Keratinocyte (primary cell): ENCODE results near the gene FLYWCH1. TPM values are rescaled to one million over a fixed set of nuclear protein-coding genes. Genes with fewer than 3 reads are reported as not detected.

Experiments used
- DNase-seq: peaks from one replicate; pipeline ENCODE4 v3.0.0-alpha.2; 2011; ENCODE audit warnings: low read depth, missing footprints, low spot score
- FAIRE-seq: peaks from 2 replicates; lab custom pipeline; 2011; peaks lifted over from hg19 to GRCh38; lab: Jason Lieb, UNC
- H2AFZ ChIP-seq: 2 replicates; pipeline ENCODE4 v1.6.0; 2012; ENCODE audit warnings: low read length, control low read depth, inconsistent platforms; ENCODE audit not compliant: control insufficient read depth
- H3K27ac ChIP-seq: 2 replicates; pipeline ENCODE4 v1.5.1; 2011; ENCODE audit warnings: low read length; ENCODE audit not compliant: control insufficient read depth, insufficient read depth
- H3K27me3 ChIP-seq: 3 replicates; pipeline ENCODE4 v1.6.0; 2011; ENCODE audit warnings: low read length; ENCODE audit not compliant: control insufficient read depth, insufficient read depth; ENCODE audit errors: extremely low read depth
- H3K36me3 ChIP-seq, 2 experiments: 2 replicates in 1 of 2; 3 replicates in 1 of 2; pipeline ENCODE4 v1.5.1; 2011; ENCODE audit warnings: low read length in 2 of 2, mild to moderate bottlenecking in 1 of 2; ENCODE audit not compliant: control insufficient read depth in 2 of 2, insufficient read depth in 2 of 2; ENCODE audit errors: extremely low read depth in 1 of 2
- H3K4me1 ChIP-seq: 3 replicates; pipeline ENCODE4 v1.5.1; 2011; ENCODE audit warnings: low read length; ENCODE audit not compliant: control insufficient read depth, insufficient read depth; ENCODE audit errors: extremely low read depth
- H3K4me2 ChIP-seq: 3 replicates; pipeline ENCODE4 v1.6.0; 2011; ENCODE audit warnings: low read depth, low read length; ENCODE audit not compliant: control insufficient read depth, insufficient read depth; ENCODE audit errors: extremely low read depth
- H3K4me3 ChIP-seq, 3 experiments: fragments of 200-600 bp in 1 of 3; sonication (generic) in 1 of 3; 2 replicates in 2 of 3; 3 replicates in 1 of 3; pipeline ENCODE4 v1.5.1; 2011 to 2016; ENCODE audit warnings: low read length in 3 of 3, mild to moderate bottlenecking in 3 of 3, control low read depth in 2 of 3, inconsistent platforms in 1 of 3, low read depth in 1 of 3, mixed read lengths in 1 of 3, mixed run types in 1 of 3, moderate library complexity in 1 of 3; ENCODE audit not compliant: control insufficient read depth in 2 of 3, insufficient read depth in 2 of 3; ENCODE audit errors: extremely low read depth in 1 of 3
- H3K79me2 ChIP-seq: 2 replicates; pipeline ENCODE4 v1.6.0; 2012; ENCODE audit warnings: low read length; ENCODE audit not compliant: control insufficient read depth, insufficient read depth
- H3K9ac ChIP-seq: 3 replicates; pipeline ENCODE4 v1.6.0; 2011; ENCODE audit warnings: low read length; ENCODE audit not compliant: control insufficient read depth, insufficient read depth; ENCODE audit errors: extremely low read depth
- H3K9me1 ChIP-seq: 3 replicates; pipeline ENCODE4 v1.6.0; 2011; ENCODE audit warnings: low read length; ENCODE audit not compliant: control insufficient read depth, insufficient read depth; ENCODE audit errors: extremely low read depth
- H3K9me3 ChIP-seq: 2 replicates; pipeline ENCODE4 v1.5.1; 2012; ENCODE audit warnings: low read depth, low read length; ENCODE audit not compliant: control insufficient read depth
- H4K20me1 ChIP-seq: 3 replicates; pipeline ENCODE4 v1.6.0; 2011; ENCODE audit warnings: low read length; ENCODE audit not compliant: control insufficient read depth, insufficient read depth; ENCODE audit errors: extremely low read depth
- CTCF ChIP-seq, 3 experiments: IDR thresholded peaks in 1 of 3; conservative IDR thresholded peaks in 1 of 3; optimal IDR thresholded peaks in 1 of 3; 2 replicates in 2 of 3; 3 replicates in 1 of 3; pipeline versions ENCODE3 to v1.5.1; 2011; ENCODE audit warnings: low read length in 3 of 3, mild to moderate bottlenecking in 3 of 3, moderate library complexity in 2 of 3, control low read depth in 1 of 3, inconsistent platforms in 1 of 3; ENCODE audit not compliant: insufficient read depth in 2 of 3; ENCODE audit errors: extremely low read depth in 1 of 3
- EZH2 ChIP-seq: IDR thresholded peaks from one replicate; pipeline ENCODE4 v1.6.1; 2012; ENCODE audit warnings: inconsistent platforms, mild to moderate bottlenecking, low read length, moderate library complexity
- dilution Hi-C: fragments of 300-500 bp; cut with MboI; formaldehyde crosslinking; loops from one replicate; pipeline ENCODE4 v1.7.0; 2020; ENCODE audit warnings: low sequenced_read_pairs; ENCODE audit not compliant: extremely low pct_ligation_motif_present
- polyA plus RNA-seq, 5 experiments: library from polyadenylated mRNA; depleted of rRNA in 3 of 5; stranded (reverse) in 3 of 5; stranded (forward) in 1 of 5; unstranded in 1 of 5; fragments of >200 nt; gene quantifications; 1 replicate in 1 of 5; 2 replicates in 3 of 5; 3 replicates in 1 of 5; pipeline versions ENCODE4 v1.2.1 to v1.2.3, GENCODE V29; 2011 to 2012; ENCODE audit warnings: missing spikeins in 2 of 5, low read depth in 1 of 5, low replicate concordance in 1 of 5

FLYWCH1 gene
- polyA plus RNA-seq, 1 donor (not counting 4 experiments of a cell fraction or from before 2014, with no cell fraction given): 16.2 TPM

GRCh38 chr16:2964475-2965336 is 53.0 kb downstream of the FLYWCH1 start:
- Histone ChIP-seq H3K9ac (peak overlapping the region; percentile 56), H3K9me3 (no peaks in the 10 kb centered on the region), H4K20me1 (no peaks in the 10 kb centered on the region), H3K79me2 (peaks cover 1% of the 10 kb centered on the region), H2AFZ (peak overlapping the region; percentile 44), H3K27ac (no peak overlapping the region), H3K27me3 (no peaks in the 10 kb centered on the region), H3K9me1 (no peaks in the 10 kb centered on the region), H3K36me3 (no peaks in the 10 kb centered on the region), H3K4me2 (peak overlapping the region; percentile 88), H3K4me1 (peaks cover 28% of the 10 kb centered on the region), H3K4me3 (peak overlapping the region; percentile 59 to 78 (median 75))
- FAIRE-seq (no peak), DNase-seq (no peak)
- TF ChIP-seq EZH2: no peak
- TF ChIP-seq CTCF (optimal IDR thresholded peaks at IDR 0.05 in 1 of 3, IDR thresholded peaks at IDR 0.05 in 1 of 3, conservative IDR thresholded peaks at IDR 0.05 in 1 of 3; ENCODE audit: extremely low read depth in 1 of 3, insufficient read depth in 2 of 3, low read length in 3 of 3): no peak
- dilution Hi-C loops: no loop called here

- TF ChIP-seq EZH2 (no peak), CTCF (optimal IDR thresholded peaks at IDR 0.05 in 1 of 3, IDR thresholded peaks at IDR 0.05 in 1 of 3, conservative IDR thresholded peaks at IDR 0.05 in 1 of 3; ENCODE audit: extremely low read depth in 1 of 3, insufficient read depth in 2 of 3, low read length in 3 of 3) (no peak)
- Histone ChIP-seq H2AFZ (no peak overlapping the region), H3K4me3 (no peak overlapping the region)
These were observed 54.5 kb downstream of the FLYWCH1 start for GRCh38 chr16:2966043-2966807.

More at GRCh38 chr16:2966043-2966807, 54.5 kb downstream of the FLYWCH1 start:
- Histone ChIP-seq H3K9me3 (no peaks in the 10 kb centered on the region), H3K27me3 (no peaks in the 10 kb centered on the region), H3K9me1 (peaks cover 2% of the 10 kb centered on the region), H3K79me2 (peaks cover 9% of the 10 kb centered on the region), H3K4me1 (peaks cover 36% of the 10 kb centered on the region), H4K20me1 (peaks cover 8% of the 10 kb centered on the region), H3K27ac (no peak overlapping the region), H3K36me3 (no peaks in the 10 kb centered on the region), H3K9ac (no peak overlapping the region), H3K4me2 (no peak overlapping the region)
- FAIRE-seq (no peak), DNase-seq (no peak)
- dilution Hi-C loops: no loop called here
